ENCODE measurements around the gene XXYLT1.

- TF ChIP-seq POLR2A (IDR thresholded peaks at IDR 0.05), result no peak
- no peak for TF ChIP-seq CTCF (IDR thresholded peaks at IDR 0.05)
Observed at GRCh38 chr3:195038161-195038560, 232.8 kb downstream of the XXYLT1 start.
